ENCODE measurements around the gene MEFV.

Gene MEFV

GRCh38 chr16:3249451-3249850 lies 7.0 kb downstream of the MEFV start:
- no peak overlapping the region for H3K4me2 ChIP-seq (ENCODE audit: low read length, poor library complexity, severe bottlenecking)
- H3K23ac ChIP-seq (ENCODE audit: low read length in 2 of 2) = peak overlapping the region in 1 of 2 experiments; percentile 32
- H2AK5ac ChIP-seq (ENCODE audit: low read length, severe bottlenecking) = no peak overlapping the region
- WGBS = 75% methylated on average over 14 of the region's 14 CpGs
- H3K79me1 ChIP-seq (replicated peaks; ENCODE audit: low read length, poor library complexity, severe bottlenecking) = no peaks in the 10 kb centered on the region
- no peaks in the 10 kb centered on the region for H3K4me1 ChIP-seq (ENCODE audit: control insufficient read depth, insufficient read depth, low read depth, low read length)
- H3K27ac ChIP-seq (ENCODE audit: low read length, poor library complexity, severe bottlenecking) = no peak overlapping the region
- peaks cover 15 to 34% of the 10 kb centered on the region in 2 experiments for H3K27me3 ChIP-seq (ENCODE audit: control insufficient read depth in 1 of 2, insufficient read depth in 1 of 2, low read length in 2 of 2)
- no peak overlapping the region for H3K9ac ChIP-seq (ENCODE audit: low read length)
- no peak overlapping the region for H2BK120ac ChIP-seq (ENCODE audit: low read depth, low read length)
- no peak overlapping the region for H2BK12ac ChIP-seq (ENCODE audit: low read length in 2 of 2)
- no peak overlapping the region for H4K8ac ChIP-seq (ENCODE audit: low read length)
- no peak overlapping the region for H3K4ac ChIP-seq (ENCODE audit: low read depth in 1 of 2, low read length in 2 of 2)
- no peak for DNase-seq
- no peak overlapping the region for H4K91ac ChIP-seq (ENCODE audit: low read length)
- H2AFZ ChIP-seq (ENCODE audit: low read depth, low read length) = no peak overlapping the region
- H2BK5ac ChIP-seq (ENCODE audit: low read depth, low read length, poor library complexity, severe bottlenecking) = no peak overlapping the region
- no peak overlapping the region for H2BK15ac ChIP-seq (ENCODE audit: low read depth, poor library complexity, severe bottlenecking)
- H3K4me3 ChIP-seq (ENCODE audit: insufficient read depth in 1 of 2, low read depth in 1 of 2, low read length in 2 of 2) = peak overlapping the region in 1 of 2 experiments; percentile 14
- H3K14ac ChIP-seq (ENCODE audit: low read length in 2 of 2) = no peak overlapping the region
- no peak overlapping the region for H3K18ac ChIP-seq (ENCODE audit: low read depth in 1 of 2, low read length in 2 of 2)
- H3K36me3 ChIP-seq (ENCODE audit: control insufficient read depth in 1 of 2, insufficient read depth in 2 of 2, low read depth in 1 of 2, low read length in 2 of 2) = no peaks in the 10 kb centered on the region
- no peaks in the 10 kb centered on the region for H3K9me3 ChIP-seq (ENCODE audit: control insufficient read depth, low read length)

- no peak overlapping the region for H2BK15ac ChIP-seq (ENCODE audit: low read depth, poor library complexity, severe bottlenecking)
- no peaks in the 10 kb centered on the region for H3K36me3 ChIP-seq (ENCODE audit: control insufficient read depth in 1 of 2, insufficient read depth in 2 of 2, low read depth in 1 of 2, low read length in 2 of 2)
- no peak overlapping the region for H3K18ac ChIP-seq (ENCODE audit: low read depth in 1 of 2, low read length in 2 of 2)
- H3K4me1 ChIP-seq (ENCODE audit: control insufficient read depth, insufficient read depth, low read depth, low read length) = no peaks in the 10 kb centered on the region
- H3K9me3 ChIP-seq (ENCODE audit: control insufficient read depth, low read length) = no peaks in the 10 kb centered on the region
- no peak overlapping the region for H4K91ac ChIP-seq (ENCODE audit: low read length)
- H2BK12ac ChIP-seq (ENCODE audit: low read length in 2 of 2) = no peak overlapping the region
- H3K4me3 ChIP-seq (ENCODE audit: insufficient read depth in 1 of 2, low read depth in 1 of 2, low read length in 2 of 2) = no peak overlapping the region
- WGBS = 50% methylated on average over 1 of the region's 1 CpG
- no peak overlapping the region for H4K8ac ChIP-seq (ENCODE audit: low read length)
- no peak overlapping the region for H2BK5ac ChIP-seq (ENCODE audit: low read depth, low read length, poor library complexity, severe bottlenecking)
- no peak overlapping the region for H3K9ac ChIP-seq (ENCODE audit: low read length)
- H3K4me2 ChIP-seq (ENCODE audit: low read length, poor library complexity, severe bottlenecking) = no peak overlapping the region
- peaks cover 14 to 34% of the 10 kb centered on the region in 2 experiments for H3K27me3 ChIP-seq (ENCODE audit: control insufficient read depth in 1 of 2, insufficient read depth in 1 of 2, low read length in 2 of 2)
- no peak for DNase-seq
- H2AFZ ChIP-seq (ENCODE audit: low read depth, low read length) = no peak overlapping the region
- H3K79me1 ChIP-seq (replicated peaks; ENCODE audit: low read length, poor library complexity, severe bottlenecking) = no peaks in the 10 kb centered on the region
- H2BK120ac ChIP-seq (ENCODE audit: low read depth, low read length) = no peak overlapping the region
- no peak overlapping the region for H3K27ac ChIP-seq (ENCODE audit: low read length, poor library complexity, severe bottlenecking)
- H3K14ac ChIP-seq (ENCODE audit: low read length in 2 of 2) = no peak overlapping the region
- no peak overlapping the region for H3K23ac ChIP-seq (ENCODE audit: low read length in 2 of 2)
- H2AK5ac ChIP-seq (ENCODE audit: low read length, severe bottlenecking) = no peak overlapping the region
- no peak overlapping the region for H3K4ac ChIP-seq (ENCODE audit: low read depth in 1 of 2, low read length in 2 of 2)
These were observed 7.4 kb downstream of the MEFV start for GRCh38 chr16:3249020-3249419.

GRCh38 chr16:3248596-3248995 lies 7.8 kb downstream of the MEFV start:
- Histone ChIP-seq H3K27me3 (ENCODE audit: control insufficient read depth in 1 of 2, insufficient read depth in 1 of 2, low read length in 2 of 2) (peaks cover 14 to 34% of the 10 kb centered on the region in 2 experiments), H4K91ac (ENCODE audit: low read length) (no peak overlapping the region), H2BK15ac (ENCODE audit: low read depth, poor library complexity, severe bottlenecking) (no peak overlapping the region)

GRCh38 chr16:3246876-3247275 lies 9.6 kb downstream of the MEFV start:
- Histone ChIP-seq H4K91ac (ENCODE audit: low read length) (no peak overlapping the region), H2BK120ac (ENCODE audit: low read depth, low read length) (no peak overlapping the region), H3K27me3 (ENCODE audit: control insufficient read depth in 1 of 2, insufficient read depth in 1 of 2, low read length in 2 of 2) (peaks cover 14 to 29% of the 10 kb centered on the region in 2 experiments), H3K4ac (ENCODE audit: low read depth in 1 of 2, low read length in 2 of 2) (no peak overlapping the region), H2BK15ac (ENCODE audit: low read depth, poor library complexity, severe bottlenecking) (no peak overlapping the region), H3K9me3 (ENCODE audit: control insufficient read depth, low read length) (no peaks in the 10 kb centered on the region), H3K4me1 (ENCODE audit: control insufficient read depth, insufficient read depth, low read depth, low read length) (no peaks in the 10 kb centered on the region), H3K23ac (ENCODE audit: low read length in 2 of 2) (no peak overlapping the region), H3K4me3 (ENCODE audit: insufficient read depth in 1 of 2, low read depth in 1 of 2, low read length in 2 of 2) (no peak overlapping the region), H2BK12ac (ENCODE audit: low read length in 2 of 2) (no peak overlapping the region), H3K9ac (ENCODE audit: low read length) (no peak overlapping the region), H3K27ac (ENCODE audit: low read length, poor library complexity, severe bottlenecking) (no peak overlapping the region), H4K8ac (ENCODE audit: low read length) (no peak overlapping the region), H2BK5ac (ENCODE audit: low read depth, low read length, poor library complexity, severe bottlenecking) (no peak overlapping the region), H3K14ac (ENCODE audit: low read length in 2 of 2) (no peak overlapping the region), H3K18ac (ENCODE audit: low read depth in 1 of 2, low read length in 2 of 2) (no peak overlapping the region), H3K4me2 (ENCODE audit: low read length, poor library complexity, severe bottlenecking) (no peak overlapping the region), H3K36me3 (ENCODE audit: control insufficient read depth in 1 of 2, insufficient read depth in 2 of 2, low read depth in 1 of 2, low read length in 2 of 2) (no peaks in the 10 kb centered on the region), H3K79me1 (replicated peaks; ENCODE audit: low read length, poor library complexity, severe bottlenecking) (no peaks in the 10 kb centered on the region), H2AK5ac (ENCODE audit: low read length, severe bottlenecking) (no peak overlapping the region), H2AFZ (ENCODE audit: low read depth, low read length) (no peak overlapping the region)
- WGBS = 84% methylated on average over 10 of the region's 10 CpGs
- no peak for DNase-seq

More at GRCh38 chr16:3248596-3248995, 7.8 kb downstream of the MEFV start:
- H2AFZ ChIP-seq (ENCODE audit: low read depth, low read length) = no peak overlapping the region
- no peak overlapping the region for H3K23ac ChIP-seq (ENCODE audit: low read length in 2 of 2)
- no peak overlapping the region for H3K4ac ChIP-seq (ENCODE audit: low read depth in 1 of 2, low read length in 2 of 2)
- H2BK120ac ChIP-seq (ENCODE audit: low read depth, low read length) = no peak overlapping the region
- no peak overlapping the region for H3K14ac ChIP-seq (ENCODE audit: low read length in 2 of 2)
- no peak overlapping the region for H3K4me3 ChIP-seq (ENCODE audit: insufficient read depth in 1 of 2, low read depth in 1 of 2, low read length in 2 of 2)
- no peak overlapping the region for H2BK5ac ChIP-seq (ENCODE audit: low read depth, low read length, poor library complexity, severe bottlenecking)
- no peak overlapping the region for H2AK5ac ChIP-seq (ENCODE audit: low read length, severe bottlenecking)
- H3K79me1 ChIP-seq (replicated peaks; ENCODE audit: low read length, poor library complexity, severe bottlenecking) = no peaks in the 10 kb centered on the region
- H2BK12ac ChIP-seq (ENCODE audit: low read length in 2 of 2) = no peak overlapping the region
- no peak overlapping the region for H3K4me2 ChIP-seq (ENCODE audit: low read length, poor library complexity, severe bottlenecking)
- H3K4me1 ChIP-seq (ENCODE audit: control insufficient read depth, insufficient read depth, low read depth, low read length) = no peaks in the 10 kb centered on the region
- H3K9ac ChIP-seq (ENCODE audit: low read length) = no peak overlapping the region
- WGBS = 83% methylated on average over 5 of the region's 5 CpGs
- no peak overlapping the region for H4K8ac ChIP-seq (ENCODE audit: low read length)
- H3K36me3 ChIP-seq (ENCODE audit: control insufficient read depth in 1 of 2, insufficient read depth in 2 of 2, low read depth in 1 of 2, low read length in 2 of 2) = no peaks in the 10 kb centered on the region
- no peaks in the 10 kb centered on the region for H3K9me3 ChIP-seq (ENCODE audit: control insufficient read depth, low read length)
- H3K27ac ChIP-seq (ENCODE audit: low read length, poor library complexity, severe bottlenecking) = no peak overlapping the region
- DNase-seq = no peak
- H3K18ac ChIP-seq (ENCODE audit: low read depth in 1 of 2, low read length in 2 of 2) = no peak overlapping the region

Data from mesenchymal stem cell (in vitro differentiated cells and primary cell).